HEK293 (cell line): ENCODE measurements around the gene DPPA3.

Experiments used
- CTCF ChIA-PET: fragments of 350-600 bp; formaldehyde crosslinking; extraction: SDS; loops from one replicate; lab custom pipeline; 2021; ENCODE audit warnings: antibody characterized with exemption; lab: Yijun Ruan, JAX
- POLR2A ChIA-PET: fragments of 300-600 bp; formaldehyde crosslinking; extraction: SDS; loops from one replicate; lab custom pipeline; 2020; ENCODE audit warnings: antibody characterized with exemption, inconsistent platforms; lab: Yijun Ruan, JAX
- H3K27ac ChIP-seq: fragments of 200-500 bp; sonication (Bioruptor generic); 2 replicates; pipeline ENCODE4 v1.5.1; 2014; ENCODE audit warnings: low read depth, low read length, control low read depth, inconsistent platforms; ENCODE audit errors: extremely low read depth
- H3K36me3 ChIP-seq, 2 experiments: fragments of 200-500 bp in 1 of 2; sonication (Bioruptor generic) in 1 of 2; 1 replicate in 1 of 2; 2 replicates in 1 of 2; pipeline ENCODE4 v1.5.1; 2014 to 2017; ENCODE audit warnings: inconsistent platforms in 2 of 2, low read length in 2 of 2; ENCODE audit not compliant: control insufficient read depth in 2 of 2, insufficient read depth in 1 of 2
- H3K4me1 ChIP-seq: fragments of 200-500 bp; sonication (Bioruptor generic); 2 replicates; pipeline ENCODE4 v1.5.1; 2014; ENCODE audit warnings: mild to moderate bottlenecking, low read length, inconsistent platforms; ENCODE audit not compliant: control insufficient read depth, insufficient read depth
- H3K4me3 ChIP-seq: 2 replicates; pipeline ENCODE4 v1.5.1; 2011; ENCODE audit warnings: low read depth, mild to moderate bottlenecking, control low read depth, low read length, moderate library complexity
- H3K9me3 ChIP-seq: fragments of 200-500 bp; sonication (Bioruptor generic); 2 replicates; pipeline ENCODE4 v1.5.1; 2014; ENCODE audit warnings: low read depth, low read length, inconsistent platforms; ENCODE audit not compliant: control insufficient read depth, insufficient read depth
- HOXA7 ChIP-seq: sonication (generic); formaldehyde crosslinking; IDR thresholded peaks from 2 replicates; pipeline ENCODE4 v1.8.1; 2022; ENCODE audit warnings: missing genetic modification reagents, borderline replicate concordance
- KLF10 ChIP-seq: fragments of 450-650 bp; IDR thresholded peaks from 2 replicates; pipeline ENCODE4 v1.5.1; 2018; ENCODE audit warnings: missing biosample characterization, mild to moderate bottlenecking, missing genetic modification characterization
- PATZ1 ChIP-seq: fragments of 450-650 bp; formaldehyde crosslinking; IDR thresholded peaks from 2 replicates; pipeline ENCODE4 v1.5.1; 2016; ENCODE audit warnings: missing biosample characterization, missing genetic modification characterization
- SCRT1 ChIP-seq: fragments of 450-650 bp; formaldehyde crosslinking; IDR thresholded peaks from 2 replicates; pipeline ENCODE4 v1.5.1; 2016; ENCODE audit warnings: missing biosample characterization, missing genetic modification characterization, borderline replicate concordance
- TRIM28 ChIP-seq: IDR thresholded peaks from 2 replicates; pipeline ENCODE4 v1.6.1; 2011; ENCODE audit warnings: low read length, control low read depth, borderline replicate concordance
- ZBTB21 ChIP-seq: fragments of 450-650 bp; formaldehyde crosslinking; IDR thresholded peaks from 2 replicates; pipeline ENCODE4 v1.5.1; 2017; ENCODE audit warnings: missing biosample characterization, missing genetic modification characterization
- ZNF140 ChIP-seq: fragments of 450-650 bp; formaldehyde crosslinking; IDR thresholded peaks from 2 replicates; pipeline ENCODE4 v1.5.1; 2016; ENCODE audit warnings: missing biosample characterization, missing genetic modification characterization
- ZNF266 ChIP-seq: fragments of 450-650 bp; formaldehyde crosslinking; IDR thresholded peaks from 2 replicates; pipeline ENCODE4 v1.5.1; 2016; ENCODE audit warnings: missing biosample characterization, missing genetic modification characterization, low read depth
- ZNF280D ChIP-seq: fragments of 450-650 bp; formaldehyde crosslinking; IDR thresholded peaks from 2 replicates; pipeline ENCODE4 v1.5.1; 2016; ENCODE audit warnings: missing biosample characterization, missing genetic modification characterization
- ZNF366 ChIP-seq: fragments of 450-650 bp; formaldehyde crosslinking; conservative IDR thresholded peaks from 2 replicates; pipeline ENCODE4 v1.5.1; 2016; ENCODE audit warnings: missing biosample characterization, missing genetic modification characterization
- ZNF394 ChIP-seq: fragments of 450-650 bp; formaldehyde crosslinking; IDR thresholded peaks from 2 replicates; pipeline ENCODE4 v1.5.1; 2016; ENCODE audit warnings: missing biosample characterization, missing genetic modification characterization, mild to moderate bottlenecking, moderate library complexity, borderline replicate concordance
- ZNF501 ChIP-seq: fragments of 450-650 bp; formaldehyde crosslinking; IDR thresholded peaks from 2 replicates; pipeline ENCODE4 v1.5.1; 2016; ENCODE audit warnings: missing biosample characterization, missing genetic modification characterization
- ZNF660 ChIP-seq: fragments of 450-650 bp; IDR thresholded peaks from 2 replicates; pipeline ENCODE4 v1.5.1; 2018; ENCODE audit warnings: missing biosample characterization, mild to moderate bottlenecking, missing genetic modification characterization
- ZSCAN23 ChIP-seq: fragments of 450-650 bp; formaldehyde crosslinking; IDR thresholded peaks from 2 replicates; pipeline ENCODE4 v1.5.1; 2016; ENCODE audit warnings: missing biosample characterization, missing genetic modification characterization
- ZXDB ChIP-seq: fragments of 450-650 bp; formaldehyde crosslinking; IDR thresholded peaks from 2 replicates; pipeline ENCODE4 v1.5.1; 2016; ENCODE audit warnings: missing biosample characterization, missing genetic modification characterization
- TF ChIP-seq, protein P1 (sequence below): fragments of 450-650 bp; formaldehyde crosslinking; IDR thresholded peaks from 2 replicates; pipeline ENCODE4 v1.5.1; 2016; ENCODE audit warnings: missing biosample characterization, missing genetic modification characterization

Gene DPPA3

GRCh38 chr12:7694556-7695236, 16.5 kb upstream of the DPPA3 start:
- no peaks in the 10 kb centered on the region for H3K9me3 ChIP-seq
- H3K4me1 ChIP-seq = peaks cover 5% of the 10 kb centered on the region
- H3K4me3 ChIP-seq = no peak overlapping the region
- no peak overlapping the region for H3K27ac ChIP-seq
- POLR2A ChIA-PET = no interaction called here
- no peaks in the 10 kb centered on the region for H3K36me3 ChIP-seq
- no peak for TF ChIP-seq ZSCAN23
- TF ChIP-seq, protein P1, sequence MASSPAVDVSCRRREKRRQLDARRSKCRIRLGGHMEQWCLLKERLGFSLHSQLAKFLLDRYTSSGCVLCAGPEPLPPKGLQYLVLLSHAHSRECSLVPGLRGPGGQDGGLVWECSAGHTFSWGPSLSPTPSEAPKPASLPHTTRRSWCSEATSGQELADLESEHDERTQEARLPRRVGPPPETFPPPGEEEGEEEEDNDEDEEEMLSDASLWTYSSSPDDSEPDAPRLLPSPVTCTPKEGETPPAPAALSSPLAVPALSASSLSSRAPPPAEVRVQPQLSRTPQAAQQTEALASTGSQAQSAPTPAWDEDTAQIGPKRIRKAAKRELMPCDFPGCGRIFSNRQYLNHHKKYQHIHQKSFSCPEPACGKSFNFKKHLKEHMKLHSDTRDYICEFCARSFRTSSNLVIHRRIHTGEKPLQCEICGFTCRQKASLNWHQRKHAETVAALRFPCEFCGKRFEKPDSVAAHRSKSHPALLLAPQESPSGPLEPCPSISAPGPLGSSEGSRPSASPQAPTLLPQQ (tag by site-specific recombination) = no peak
- no peak for TF ChIP-seq KLF10 (tag by site-specific recombination)
- no peak for TF ChIP-seq HOXA7 (CRISPR knock-in tag)
- no peak for TF ChIP-seq SCRT1 (tag by site-specific recombination)
- TF ChIP-seq ZNF266 = no peak
- TF ChIP-seq PATZ1 (tag by site-specific recombination) = no peak
- no peak for TF ChIP-seq ZNF394 (tag by site-specific recombination)
- no peak for TF ChIP-seq ZNF280D (tag by site-specific recombination)
- no peak for TF ChIP-seq ZBTB21 (tag by site-specific recombination)
- no peak for TF ChIP-seq ZNF140 (tag by site-specific recombination)
- TF ChIP-seq ZNF660 (tag by site-specific recombination) = no peak
- no peak for TF ChIP-seq TRIM28
- no peak for TF ChIP-seq ZNF366
- CTCF ChIA-PET = interaction anchor here (0.5 kb wide), 1 partner anchor 68 kb away, joined by 3 read pairs; no protein-coding TSS in a partner anchor

DNA sequence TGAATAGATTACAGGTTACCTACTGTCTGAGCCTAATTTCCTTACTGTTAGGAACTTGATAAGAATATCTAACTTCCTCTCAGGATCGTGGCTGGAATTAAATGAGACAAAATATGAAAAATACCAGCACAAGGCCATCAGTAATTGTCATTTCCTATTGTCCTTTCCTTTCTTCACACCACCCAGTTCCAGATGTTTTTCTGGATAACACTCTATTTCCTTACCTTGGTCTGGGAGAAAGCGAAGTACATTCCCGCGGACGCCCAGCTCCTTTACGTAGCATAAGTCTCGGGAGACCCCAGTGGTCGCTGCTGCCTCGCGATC, 16.0 kb upstream of the DPPA3 start:
- Histone ChIP-seq H3K9me3 (no peaks in the 10 kb centered on the region), H3K36me3 (no peaks in the 10 kb centered on the region), H3K4me1 (peaks cover 5% of the 10 kb centered on the region), H3K27ac (no peak overlapping the region), H3K4me3 (no peak overlapping the region)
- ChIA-PET CTCF (interaction anchor here (0.5 to 0.7 kb wide), 3 partner anchors 10 to 102 kb away, joined by 3 read pairs; no protein-coding TSS in a partner anchor), POLR2A (no interaction called here)
- TF ChIP-seq ZXDB (tag by site-specific recombination) = no peak
- TF ChIP-seq ZNF501 = no peak
